NCI-H2171 (cell line): Measurements from ENCODE around the gene SYTL1.
A peak's percentile ranks its signal among the peaks of the same experiment; 100 is the strongest.

Source experiments
- DNase-seq: peaks from one replicate; lab custom pipeline; 2025; lab: John Stamatoyannopoulos, UW

Gene SYTL1, protein sequence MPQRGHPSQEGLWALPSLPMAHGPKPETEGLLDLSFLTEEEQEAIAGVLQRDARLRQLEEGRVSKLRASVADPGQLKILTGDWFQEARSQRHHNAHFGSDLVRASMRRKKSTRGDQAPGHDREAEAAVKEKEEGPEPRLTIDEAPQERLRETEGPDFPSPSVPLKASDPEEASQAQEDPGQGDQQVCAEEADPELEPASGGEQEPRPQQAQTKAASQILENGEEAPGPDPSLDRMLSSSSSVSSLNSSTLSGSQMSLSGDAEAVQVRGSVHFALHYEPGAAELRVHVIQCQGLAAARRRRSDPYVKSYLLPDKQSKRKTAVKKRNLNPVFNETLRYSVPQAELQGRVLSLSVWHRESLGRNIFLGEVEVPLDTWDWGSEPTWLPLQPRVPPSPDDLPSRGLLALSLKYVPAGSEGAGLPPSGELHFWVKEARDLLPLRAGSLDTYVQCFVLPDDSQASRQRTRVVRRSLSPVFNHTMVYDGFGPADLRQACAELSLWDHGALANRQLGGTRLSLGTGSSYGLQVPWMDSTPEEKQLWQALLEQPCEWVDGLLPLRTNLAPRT

DNA sequence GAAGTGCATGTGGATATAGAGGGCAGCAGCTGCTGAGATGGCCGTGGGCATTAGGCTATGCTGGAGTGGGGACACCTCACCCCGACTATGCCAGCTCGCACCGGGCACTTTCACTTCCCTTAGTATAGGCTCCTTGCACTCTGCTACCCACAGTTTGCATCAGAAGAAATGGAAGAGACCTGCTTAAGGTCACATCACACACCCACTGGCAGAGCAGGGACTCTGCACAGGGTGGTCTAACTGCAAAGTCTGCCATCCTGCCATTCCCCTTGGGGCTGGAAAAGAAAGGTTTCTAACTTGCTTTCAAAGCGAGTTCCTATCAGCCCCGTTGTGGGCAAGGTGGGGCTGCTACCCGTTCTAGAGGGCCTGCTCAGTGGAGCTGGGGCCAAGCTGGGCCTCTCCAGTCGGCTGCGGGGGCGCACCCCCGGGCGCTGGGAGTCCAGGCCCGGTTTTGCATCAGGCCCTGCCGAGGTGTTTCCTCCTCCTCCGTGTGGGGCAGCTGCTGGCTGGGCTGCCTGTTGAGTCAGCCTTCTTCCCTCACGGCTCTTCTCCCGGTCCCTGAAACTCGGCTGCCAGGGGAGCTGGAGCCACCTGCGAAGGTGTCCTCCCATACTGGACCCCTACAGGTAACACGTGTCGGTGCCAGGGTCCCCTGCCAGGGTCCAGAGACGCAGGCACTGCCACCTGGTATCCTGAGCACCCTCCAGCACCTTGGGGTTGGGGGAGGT, at the start of gene SYTL1:
Gene SYTL1, plus strand, starts transcription at position 498 of the 728 bp plus-strand sequence. CDS start 3,313 bp downstream, outside the sequence.
- DNase-seq = peak; percentile 70

DNA sequence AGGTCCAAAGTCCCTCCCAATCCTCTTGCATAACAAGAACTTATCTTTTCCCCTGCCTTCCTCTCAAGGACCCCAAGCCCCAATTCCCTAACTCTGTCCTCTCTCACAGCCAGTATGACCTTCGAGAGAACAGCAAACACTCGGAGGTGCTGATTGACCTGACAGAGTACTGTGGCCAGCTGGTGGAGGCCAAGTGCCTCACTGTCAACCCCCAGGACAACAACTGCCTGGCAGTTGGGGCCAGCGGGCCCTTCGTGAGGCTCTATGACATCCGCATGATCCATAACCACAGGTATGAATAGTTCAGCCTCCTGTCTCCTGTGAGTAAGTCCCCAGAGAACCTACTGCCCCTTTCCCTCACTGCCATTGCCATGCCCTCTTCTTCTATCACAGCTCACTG, 49.7 kb upstream of the SYTL1 start:
- DNase-seq = no peak

DNA sequence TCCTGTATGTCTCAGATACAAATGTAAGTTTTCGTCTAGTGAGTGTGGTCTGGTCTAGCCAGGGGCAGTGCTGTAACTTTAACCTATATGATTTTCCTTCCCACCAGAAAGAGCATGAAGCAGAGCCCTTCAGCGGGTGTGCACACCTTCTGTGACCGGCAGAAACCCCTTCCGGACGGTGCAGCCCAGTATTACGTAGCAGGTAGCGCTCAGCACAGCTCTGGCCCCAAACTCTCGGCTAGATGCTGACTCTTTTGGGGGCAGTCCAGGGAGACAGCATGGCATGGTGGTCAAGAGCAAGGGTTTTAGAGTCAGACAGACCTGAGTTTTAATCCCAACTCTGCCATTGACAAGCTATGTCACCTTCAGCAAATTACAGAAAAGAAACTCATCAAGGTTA, 47.9 kb upstream of the SYTL1 start:
- no peak for DNase-seq

DNA sequence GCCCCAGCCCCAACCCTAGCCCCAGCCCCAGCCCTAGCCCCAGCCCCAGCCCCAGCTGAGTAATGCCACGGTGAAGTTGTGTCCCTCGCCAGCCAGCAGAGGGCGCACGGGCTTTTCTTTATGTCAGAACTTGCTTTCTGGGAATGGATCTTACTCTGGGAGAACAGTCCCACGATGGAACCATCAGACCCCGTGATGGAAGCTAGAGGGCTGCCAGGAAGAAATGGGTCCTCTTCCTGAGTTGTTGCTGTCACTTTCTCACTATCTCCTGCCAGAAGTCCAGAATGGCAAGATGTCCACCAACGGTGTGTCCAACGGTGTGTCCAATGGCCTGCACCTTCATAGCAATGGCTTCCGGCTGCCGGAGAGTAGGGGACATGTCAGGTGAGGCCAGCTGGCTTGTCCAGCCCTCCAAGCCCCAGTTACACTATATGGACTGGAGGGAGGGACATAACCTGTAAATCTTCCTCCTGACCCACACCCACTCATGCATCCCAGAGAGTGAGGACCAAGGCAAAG, 45.0 kb upstream of the SYTL1 start:
- DNase-seq = peak; percentile 47

- no peak for DNase-seq
Observed at GRCh38 chr1:27297903-27298302, 43.9 kb upstream of the SYTL1 start.

- DNase-seq = no peak
Observed at GRCh38 chr1:27298632-27299384, 43.0 kb upstream of the SYTL1 start.

GRCh38 chr1:27299385-27300271, 42.2 kb upstream of the SYTL1 start:
- DNase-seq = no peak

DNA sequence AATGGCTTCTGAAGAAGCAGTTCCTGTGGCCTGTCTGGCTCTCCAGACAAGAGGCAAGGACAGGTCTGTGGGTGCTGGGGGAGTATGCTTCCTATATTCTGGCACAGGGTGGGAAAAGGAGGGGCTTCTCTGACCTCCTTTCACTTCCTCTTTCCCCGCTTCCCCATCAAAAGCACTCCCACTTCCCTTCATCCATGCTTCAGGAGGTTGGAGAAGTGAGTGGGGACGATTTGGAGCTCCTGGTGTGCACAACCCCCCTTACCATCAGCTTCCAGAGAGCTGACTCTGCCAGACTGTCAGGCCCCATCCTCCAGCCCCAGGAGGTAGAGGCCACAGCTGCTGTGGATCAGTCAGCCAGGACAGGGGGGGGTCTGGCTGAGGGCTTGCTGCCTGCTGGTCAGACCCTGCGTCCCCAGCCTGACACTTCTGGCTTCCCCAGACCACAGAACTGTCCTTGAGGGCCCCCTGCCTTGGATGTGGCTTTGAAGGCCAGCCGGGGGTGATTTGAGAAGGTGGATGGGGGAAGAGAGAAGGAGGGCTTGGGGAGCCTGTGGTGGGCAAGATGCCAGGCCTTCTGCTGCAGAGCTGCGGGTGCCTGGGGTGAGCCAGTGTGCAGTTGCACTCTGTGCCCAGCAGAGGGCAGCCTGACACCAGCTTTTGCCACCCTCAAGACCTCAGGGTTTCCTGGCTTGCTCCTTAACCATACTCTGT, 41.3 kb upstream of the SYTL1 start:
- DNase-seq = peak; percentile 86

GRCh38 chr1:27301052-27301422, 40.8 kb upstream of the SYTL1 start:
- DNase-seq = no peak

DNA sequence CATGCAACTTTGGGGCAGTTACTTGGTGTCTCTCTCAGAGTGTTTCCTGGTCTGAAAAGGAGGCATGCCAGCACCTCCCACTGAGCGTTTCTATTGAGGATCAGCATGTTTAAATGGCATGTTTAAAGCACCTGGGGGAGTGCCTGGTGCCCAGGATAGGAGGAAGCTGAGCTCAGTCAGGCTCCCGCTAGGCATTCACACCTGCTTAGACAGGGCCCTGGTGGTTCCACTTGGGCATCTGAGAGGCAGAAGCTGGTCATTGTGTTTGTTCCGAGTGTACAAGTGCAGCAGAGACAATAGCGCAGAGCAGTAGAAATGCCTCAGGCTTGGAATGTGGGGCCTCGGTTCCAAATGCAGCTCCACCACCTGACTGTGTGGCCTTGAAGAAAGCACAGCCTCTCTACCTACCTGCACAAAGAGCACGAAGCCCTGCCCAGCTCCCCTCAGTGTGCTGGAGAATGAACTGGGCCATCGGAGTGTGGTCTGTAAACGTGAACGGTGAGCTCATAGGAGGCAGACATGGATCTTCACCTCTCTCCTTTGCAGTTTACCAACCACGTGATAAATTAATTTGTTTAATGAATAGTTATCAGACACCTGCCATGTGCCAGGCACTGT, 40.1 kb upstream of the SYTL1 start:
- no peak for DNase-seq

DNA sequence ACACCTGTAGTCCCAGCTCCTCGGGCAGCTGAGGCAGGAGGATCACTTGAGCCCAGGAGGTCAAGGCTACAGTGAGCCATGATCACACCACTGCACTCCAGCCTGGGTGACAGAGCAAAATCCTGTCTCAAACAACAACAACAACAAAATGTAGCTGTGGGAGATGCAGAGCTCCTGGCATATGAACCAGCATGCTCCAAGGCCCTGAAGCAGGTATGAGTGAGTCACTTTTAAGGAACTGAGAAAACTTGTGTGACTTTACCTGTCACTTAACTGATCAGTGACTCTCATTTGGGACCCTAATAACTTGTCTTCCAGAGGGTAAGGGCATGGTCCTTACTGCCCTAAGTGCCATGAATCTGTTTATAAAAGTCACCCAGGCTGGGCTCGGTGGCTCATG, 39.2 kb upstream of the SYTL1 start:
- no peak for DNase-seq

- DNase-seq = no peak
Observed at GRCh38 chr1:27303509-27303908, 38.3 kb upstream of the SYTL1 start.

DNA sequence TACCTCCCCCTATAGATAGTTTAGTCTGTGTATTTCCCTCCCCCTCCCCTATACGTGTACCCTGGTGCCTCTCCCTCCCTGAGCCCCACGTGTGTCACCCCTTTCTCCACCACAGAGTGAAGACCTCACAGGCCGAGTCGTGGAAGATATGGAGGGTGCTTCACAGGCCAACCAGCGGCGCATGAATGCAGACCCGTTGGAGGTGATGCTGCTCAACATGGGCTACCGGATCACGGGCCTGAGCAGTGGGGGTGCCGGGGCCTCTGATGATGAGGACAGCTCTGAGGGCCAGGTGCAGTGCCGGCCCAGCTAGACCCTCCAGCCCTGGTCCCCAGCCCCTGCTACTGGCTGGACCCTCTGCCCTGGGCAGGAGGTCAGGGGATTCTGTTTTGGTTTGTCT, 35.8 kb upstream of the SYTL1 start:
- DNase-seq = no peak

DNA sequence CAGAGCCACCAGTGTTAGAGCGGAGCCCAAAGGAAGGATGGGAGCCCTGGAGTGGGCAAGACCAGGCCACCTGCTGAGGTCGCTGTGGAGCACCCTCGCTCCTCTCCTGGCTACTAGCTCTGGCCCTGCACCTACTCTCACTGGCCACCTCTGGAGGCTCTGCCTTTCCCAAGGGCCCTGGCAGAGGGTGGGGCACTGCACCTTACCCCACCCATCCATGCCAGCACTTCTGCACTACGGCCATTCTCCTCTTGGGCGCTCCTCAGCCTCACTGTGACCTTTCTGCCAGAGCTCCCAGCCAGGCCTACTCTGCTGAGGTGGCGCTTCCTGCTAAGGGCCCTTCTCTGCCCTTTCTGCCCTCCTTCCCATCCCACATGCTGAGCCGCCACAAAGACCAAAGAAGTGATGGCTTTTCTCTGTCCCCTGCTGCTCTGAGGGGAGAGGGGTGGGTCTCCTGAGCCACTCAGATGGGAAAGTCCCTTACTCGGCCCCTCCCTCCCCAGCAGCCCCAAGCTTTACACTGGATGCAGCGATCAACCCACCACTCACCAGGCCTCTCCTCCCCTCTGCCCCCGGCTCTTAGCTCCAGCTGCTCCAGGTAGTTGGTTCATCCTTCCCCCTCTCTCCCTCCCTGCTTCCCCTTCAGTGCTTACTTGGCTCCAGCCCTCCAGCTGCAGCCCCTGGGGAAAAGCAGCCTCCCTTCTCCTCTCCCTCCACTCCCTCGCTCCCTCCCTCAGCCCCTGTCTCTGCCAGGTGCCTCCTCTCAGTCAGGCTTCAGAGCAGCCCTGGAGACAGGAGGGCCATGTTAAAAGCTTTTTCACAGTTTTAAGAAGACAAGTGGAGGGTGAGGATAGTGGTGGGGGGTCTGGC, 34.7 kb upstream of the SYTL1 start:
- peak; percentile 92 for DNase-seq

- peak; percentile 41 for DNase-seq
Observed at GRCh38 chr1:27307874-27308598, 33.8 kb upstream of the SYTL1 start.

DNA sequence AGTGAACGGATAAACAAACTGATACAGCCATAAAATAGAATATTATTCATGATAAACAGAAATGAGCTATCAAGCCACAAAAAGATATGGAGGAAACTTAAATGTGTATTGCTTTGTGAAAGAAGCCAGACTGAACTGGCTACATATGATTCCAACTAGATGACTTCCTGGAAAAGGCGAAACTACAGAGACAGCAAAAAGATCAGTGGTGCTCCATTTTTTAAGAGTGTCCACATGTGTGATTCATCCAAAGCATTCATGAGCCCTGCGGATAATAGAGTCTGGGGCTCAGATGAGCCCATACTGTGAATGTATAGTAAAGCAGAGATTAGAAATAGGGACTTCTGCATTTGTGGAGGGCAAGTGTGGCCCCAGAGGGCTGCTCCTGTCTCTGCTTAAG, 27.7 kb upstream of the SYTL1 start:
- no peak for DNase-seq

DNA sequence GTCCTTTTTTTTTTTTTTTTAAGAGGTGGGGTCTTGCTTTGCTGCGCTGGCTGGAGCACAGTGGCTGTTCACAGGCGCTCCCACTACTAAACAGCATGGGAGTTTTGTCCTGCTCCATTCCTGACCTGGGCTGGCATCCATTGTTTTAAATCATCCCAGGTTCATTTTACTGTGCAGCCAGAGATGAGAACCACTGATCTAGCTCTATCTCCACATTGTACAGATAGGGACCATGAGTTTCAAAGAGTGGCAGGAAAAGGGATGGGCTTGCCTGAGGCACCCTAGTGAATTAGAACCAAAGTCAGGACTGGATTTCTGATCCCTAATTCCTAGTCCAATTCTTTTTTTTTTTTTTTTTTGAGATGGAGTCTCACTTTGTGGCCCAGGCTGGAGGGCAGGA, 27.1 kb upstream of the SYTL1 start:
- DNase-seq = no peak

DNA sequence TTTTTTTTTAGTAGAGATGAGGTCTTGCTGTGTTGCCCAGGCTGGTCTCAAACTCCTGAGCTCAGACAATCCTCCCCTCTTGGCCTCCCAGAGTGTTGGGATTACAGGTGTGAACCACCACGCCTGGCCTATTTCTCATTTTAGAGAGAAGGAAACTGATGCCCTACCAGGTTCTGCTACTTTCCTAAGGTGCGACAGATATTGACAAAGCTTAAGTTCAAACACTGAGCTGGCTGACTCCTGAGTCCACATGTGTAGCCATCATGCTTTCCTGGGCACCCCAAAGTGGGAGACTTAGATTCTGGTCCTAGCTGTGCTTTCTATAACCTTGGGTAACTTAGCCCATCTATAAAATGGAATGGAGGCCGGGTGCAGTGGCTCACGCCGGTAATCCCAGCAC, 25.0 kb upstream of the SYTL1 start:
- no peak for DNase-seq
